ENCODE data around the gene SF3A1.
A peak's percentile ranks its signal among the peaks of the same experiment; 100 is the strongest.

SF3A1 gene

GRCh38 chr22:30299322-30299721 lies 57.4 kb downstream of the SF3A1 start:
- no peak for DNase-seq

GRCh38 chr22:30297991-30298701 lies 58.5 kb downstream of the SF3A1 start:
- DNase-seq, result no peak

DNA sequence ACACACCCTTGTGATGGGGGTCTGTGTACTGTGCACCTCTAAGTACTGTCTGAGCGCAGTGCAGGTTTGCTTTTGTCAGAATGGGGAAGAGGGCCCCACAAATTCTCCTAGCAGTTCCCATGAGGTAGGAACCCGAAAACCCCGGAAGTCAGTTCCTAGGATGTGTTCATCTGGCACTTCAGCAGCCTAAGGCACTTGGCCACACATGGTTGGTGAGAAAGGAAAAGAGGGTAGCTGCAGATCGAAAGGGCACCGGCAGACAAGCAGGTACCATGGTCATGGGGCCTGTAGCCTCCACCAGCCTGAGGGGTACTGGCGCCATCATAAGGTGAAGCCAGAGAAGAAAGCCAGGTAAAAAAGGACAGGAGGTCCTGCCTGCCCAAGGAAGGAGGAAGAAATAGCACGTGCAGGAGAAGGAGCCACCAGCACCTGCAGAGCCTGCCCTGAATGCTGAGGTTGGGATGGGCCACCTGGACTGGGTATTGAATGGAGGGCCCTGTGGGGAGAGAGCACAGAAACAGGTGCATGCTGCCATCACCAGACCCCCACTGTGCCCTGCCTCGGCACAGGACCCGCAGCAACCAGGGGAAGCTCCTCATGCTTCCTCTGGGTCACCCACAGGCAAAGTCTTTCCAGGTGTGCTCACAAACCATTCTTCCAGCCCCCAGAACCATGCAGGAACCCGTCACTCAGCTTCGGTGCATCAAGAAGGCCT lies 59.3 kb downstream of the SF3A1 start:
- DNase-seq, result no peak

GRCh38 chr22:30296833-30297232 lies 59.9 kb downstream of the SF3A1 start:
- no peak for DNase-seq

GRCh38 chr22:30296324-30296723 lies 60.4 kb downstream of the SF3A1 start:
- no peak for DNase-seq

DNA sequence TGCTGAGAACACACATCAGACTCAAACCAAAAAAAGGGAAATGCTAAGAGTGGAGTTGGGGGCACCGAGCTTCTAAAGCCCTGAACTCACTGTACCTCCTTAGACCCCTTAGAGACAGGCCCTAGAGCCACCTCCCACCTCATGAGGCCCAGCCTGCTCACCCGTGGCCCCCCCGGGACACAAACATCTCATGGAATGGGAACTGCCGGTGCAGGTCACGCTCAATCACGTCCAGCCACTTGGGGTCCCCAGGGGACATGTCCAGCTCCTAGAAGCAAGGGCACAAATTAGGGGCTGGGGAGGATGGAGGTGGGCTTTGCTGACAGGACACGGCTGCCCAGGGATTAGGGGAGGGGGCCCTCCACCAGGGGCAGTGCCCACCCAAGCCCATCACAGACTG lies 61.1 kb downstream of the SF3A1 start:
- DNase-seq, result no peak

- DNase-seq, result no peak
Observed at GRCh38 chr22:30294830-30295229, 61.9 kb downstream of the SF3A1 start.

GRCh38 chr22:30294066-30294465 lies 62.6 kb downstream of the SF3A1 start:
- no peak for DNase-seq

DNA sequence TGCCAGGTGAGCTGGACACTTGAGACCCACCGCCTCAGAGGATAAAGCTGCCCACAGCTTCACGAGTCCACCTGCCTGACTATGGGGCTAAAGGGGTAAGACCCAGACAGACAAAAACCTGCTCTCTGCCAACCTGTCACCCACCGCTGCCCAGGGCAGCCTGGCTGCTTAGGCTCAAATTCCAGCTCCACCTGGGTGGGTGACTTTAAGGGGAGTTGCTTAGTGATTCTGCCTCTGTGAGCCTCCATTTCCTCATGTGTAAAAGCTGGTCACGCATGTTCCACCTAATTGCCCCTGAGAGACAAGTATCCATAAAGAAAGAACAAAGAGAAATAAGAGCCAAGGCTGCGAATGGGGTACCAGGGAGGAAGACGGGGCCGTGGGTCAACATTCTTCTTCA lies 63.7 kb downstream of the SF3A1 start:
- DNase-seq, result no peak

- no peak for DNase-seq
Observed at GRCh38 chr22:30292069-30292970, 64.4 kb downstream of the SF3A1 start.

- no peak for DNase-seq
Observed at GRCh38 chr22:30291058-30291892, 65.4 kb downstream of the SF3A1 start.

- DNase-seq, result no peak
Observed at GRCh38 chr22:30290342-30291057, 66.2 kb downstream of the SF3A1 start.

DNA sequence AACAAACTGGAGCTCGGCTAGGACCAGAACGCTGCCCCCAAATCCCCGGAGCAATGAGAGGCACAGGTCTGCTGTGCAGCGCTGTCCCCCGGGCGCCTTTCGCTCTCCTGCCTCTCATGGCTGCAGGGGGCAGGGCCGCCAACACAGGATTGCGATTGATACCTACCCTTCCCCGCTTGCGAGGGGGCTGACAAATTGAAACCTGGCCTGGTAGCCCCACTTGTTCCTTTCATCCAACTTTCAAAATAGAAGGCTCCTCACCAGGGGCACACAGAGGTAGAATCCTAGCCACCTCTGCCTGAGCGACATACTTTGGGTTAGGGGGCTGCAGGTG lies 66.7 kb downstream of the SF3A1 start:
- no peak for DNase-seq

DNA sequence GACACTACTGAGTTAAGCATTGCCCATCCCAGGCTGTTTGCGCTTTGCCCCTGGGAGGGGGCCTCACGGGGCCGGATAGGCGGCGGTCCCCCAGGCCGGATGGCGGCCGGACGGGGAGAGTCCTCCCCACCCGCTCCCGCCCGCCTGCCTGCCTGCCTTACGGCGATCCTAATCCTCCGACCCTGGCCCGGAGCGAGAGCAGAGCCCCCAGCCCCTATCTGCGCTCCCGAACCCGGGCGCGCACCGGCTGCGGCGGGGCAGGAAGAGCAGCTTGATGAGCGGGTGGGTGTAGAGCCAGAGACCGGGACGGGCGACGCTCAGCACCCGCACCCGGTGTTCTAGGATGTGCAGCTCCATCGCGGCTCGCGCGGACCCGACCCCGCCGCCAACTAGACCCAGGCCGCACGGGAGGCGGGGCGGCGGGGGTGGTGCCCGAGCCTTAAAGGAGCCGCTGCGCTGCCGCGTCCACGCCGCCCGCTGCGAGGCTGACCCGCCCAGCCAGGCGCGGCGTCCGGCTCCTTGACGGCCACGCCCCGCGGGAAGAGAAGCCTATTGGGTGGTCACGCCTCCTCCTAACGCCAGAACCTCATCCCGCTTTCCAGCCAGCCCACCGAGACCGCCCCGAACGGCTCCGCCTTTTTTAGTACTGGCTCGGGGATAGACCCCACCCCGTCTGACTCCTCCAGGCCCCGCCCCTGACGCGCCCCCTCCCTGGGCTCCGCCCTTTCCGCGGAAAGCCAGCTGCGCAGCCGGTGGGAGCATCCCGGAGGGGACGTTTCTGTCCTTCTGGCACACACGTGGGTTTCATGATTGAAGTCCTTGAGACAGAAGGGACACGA lies 67.3 kb downstream of the SF3A1 start, which contains the start of gene CASTOR1:
Gene CASTOR1, minus strand, starts transcription at position 365 of the 839 bp plus-strand sequence. Its CDS starts 8 bp downstream, at position 357.
- peak; percentile 90 for DNase-seq

GRCh38 chr22:30288419-30289140 lies 68.1 kb downstream of the SF3A1 start:
- no peak for DNase-seq

DNA sequence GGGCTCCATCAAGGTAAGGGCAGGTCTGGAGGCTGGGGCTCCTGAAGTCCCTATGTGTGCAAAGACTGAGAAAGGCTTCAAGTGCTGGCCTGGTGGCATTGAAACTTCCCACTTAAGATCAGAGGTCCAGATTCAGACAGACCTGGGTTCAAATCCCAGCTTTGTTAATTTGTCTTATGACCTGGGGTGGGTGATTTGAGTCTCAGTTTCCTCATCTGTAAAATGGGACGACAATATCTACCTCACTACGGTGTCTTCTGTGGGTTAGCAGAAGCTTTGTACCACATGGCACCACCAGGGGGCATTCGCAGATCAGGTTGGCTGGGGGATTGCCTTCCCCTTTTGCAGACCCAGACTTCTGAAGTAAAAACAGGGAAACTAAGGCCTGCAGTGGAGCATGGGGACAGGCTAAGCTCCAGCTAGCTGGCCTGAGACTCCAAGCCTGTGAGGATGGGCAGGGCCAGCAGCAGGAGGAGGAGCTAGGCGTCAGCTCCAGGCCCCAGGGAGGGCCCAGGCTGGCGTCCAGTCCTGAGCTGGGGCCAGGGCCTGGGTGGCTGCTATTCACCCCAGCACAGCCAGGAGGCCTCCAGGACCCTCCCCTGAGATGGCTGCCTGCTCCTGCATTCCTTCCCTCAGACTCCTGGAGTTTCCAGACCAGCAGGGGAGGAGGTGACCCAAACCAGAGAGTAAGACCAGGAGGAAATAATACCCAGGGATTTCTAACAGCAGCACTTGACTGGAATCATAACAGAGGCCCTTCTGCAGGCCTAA lies 68.9 kb downstream of the SF3A1 start:
- DNase-seq, result peak; percentile 85

- peak; percentile 93 for DNase-seq
Observed at GRCh38 chr22:30286813-30287647, 69.7 kb downstream of the SF3A1 start.

DNA sequence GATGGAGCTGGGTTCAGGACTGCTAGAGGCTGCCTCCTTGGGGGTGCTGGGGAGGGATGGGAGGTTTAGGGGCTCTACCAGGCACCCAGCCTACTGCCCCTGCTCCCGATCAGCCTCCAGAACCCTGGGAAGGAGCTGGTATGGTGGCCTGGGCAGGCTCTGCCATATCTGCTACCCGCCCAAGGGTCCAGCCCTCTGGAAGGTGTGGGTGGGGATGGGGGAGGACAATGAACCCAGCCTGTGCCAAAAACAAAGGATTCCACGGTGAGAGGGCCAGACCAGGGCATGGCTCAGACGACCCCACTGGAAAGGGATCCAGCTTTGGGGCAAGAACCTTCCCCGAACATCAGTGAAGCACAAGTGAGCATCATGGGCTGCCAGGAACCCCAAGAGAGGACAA lies 70.4 kb downstream of the SF3A1 start:
- DNase-seq, result no peak

DNA sequence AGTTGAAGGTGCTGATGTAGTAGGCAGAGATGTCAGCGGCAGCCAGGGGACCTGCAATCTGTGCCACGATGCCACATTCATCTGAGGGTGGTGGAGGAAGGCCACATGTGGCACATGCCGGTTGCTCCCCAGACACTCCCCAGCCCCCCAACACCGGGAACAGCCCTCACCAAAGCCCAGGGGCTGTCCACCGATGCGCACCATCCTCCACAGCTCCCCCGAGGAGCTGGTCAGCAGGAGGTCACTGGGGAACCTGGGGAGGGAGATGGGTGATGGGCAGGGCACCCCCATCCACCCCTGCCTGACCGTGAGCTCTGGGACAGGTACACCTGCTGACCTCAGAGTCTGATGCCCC lies 70.9 kb downstream of the SF3A1 start:
- no peak for DNase-seq
